Astrocyte (in vitro differentiated cells and primary cell): ENCODE measurements around the gene CCDC12.

Source experiments
- CTCF ChIP-seq: IDR thresholded peaks from 2 replicates; pipeline ENCODE4 v1.5.1; 2011; ENCODE audit warnings: low read depth, mild to moderate bottlenecking, inconsistent platforms, low read length, moderate library complexity; ENCODE audit not compliant: insufficient read depth
- EZH2 ChIP-seq: IDR thresholded peaks from 2 replicates; pipeline ENCODE4 v1.6.1; 2012; ENCODE audit warnings: mild to moderate bottlenecking, low read length, inconsistent platforms; ENCODE audit not compliant: insufficient read depth

GRCh38 chr3:46897829-46898320 lies 78.7 kb downstream of the CCDC12 start:
- no peak for TF ChIP-seq CTCF
- TF ChIP-seq EZH2: no peak
